SU-DHL-6 (cell line): ENCODE data around the gene AUH.

ENCODE experiments used
- CTCF ChIP-seq: fragments of 200-600 bp; sonication (generic); IDR thresholded peaks from one replicate; pipeline ENCODE4 v1.5.1; 2017; ENCODE audit warnings: antibody characterized with exemption, mild to moderate bottlenecking, low read length, moderate library complexity; ENCODE audit not compliant: insufficient read depth, poor library complexity, severe bottlenecking
- EZH2phosphoT487 ChIP-seq: fragments of 200-600 bp; sonication (generic), shearing (Covaris generic); conservative IDR thresholded peaks from 2 replicates; pipeline ENCODE4 v1.6.1; 2018; ENCODE audit warnings: mild to moderate bottlenecking, antibody characterized with exemption, low read length, moderate library complexity, mixed read lengths

GRCh38 chr9:91297306-91297705 lies 64.4 kb downstream of the AUH start:
- TF ChIP-seq EZH2phosphoT487 (no peak), CTCF (no peak)
